MM.1S (cell line): ENCODE measurements around the gene PKD1L1.
A peak's percentile ranks its signal among the peaks of the same experiment; 100 is the strongest.
"Not testable (repeated sequence)": the region's sequence is repeated elsewhere in the genome, so short reads cannot be mapped to it uniquely, and the experiment has no call there.

Experiments
- DNase-seq: peaks from one replicate; pipeline ENCODE4 v3.0.0-alpha.2; 2015
- H2AFZ ChIP-seq: fragments of 300-600 bp; sonication (generic); 2 replicates; pipeline ENCODE4 v1.6.0; 2016; ENCODE audit warnings: antibody characterized with exemption, low read length
- H3F3A ChIP-seq: fragments of 300-600 bp; sonication (generic); 2 replicates; pipeline ENCODE4 v1.6.1; 2016; ENCODE audit warnings: mild to moderate bottlenecking, antibody characterized with exemption, low read length, moderate library complexity, mixed read lengths; ENCODE audit not compliant: insufficient read depth
- H3K27ac ChIP-seq: fragments of 300-600 bp; sonication (generic); 2 replicates; pipeline ENCODE4 v1.5.1; 2016; ENCODE audit warnings: mild to moderate bottlenecking, low read length
- H3K27me3 ChIP-seq: fragments of 300-600 bp; sonication (generic); replicated peaks from 2 replicates; pipeline ENCODE4 v1.6.0; 2016; ENCODE audit warnings: low read length; ENCODE audit not compliant: insufficient read depth
- H3K36me3 ChIP-seq: fragments of 300-600 bp; sonication (generic); replicated peaks from 2 replicates; pipeline ENCODE4 v1.6.1; 2016; ENCODE audit warnings: mild to moderate bottlenecking, low read length, mixed read lengths; ENCODE audit not compliant: insufficient read depth
- H3K4me1 ChIP-seq: fragments of 300-600 bp; sonication (generic); 2 replicates; pipeline ENCODE4 v1.6.1; 2016; ENCODE audit warnings: low read length, mixed read lengths
- H3K4me2 ChIP-seq: fragments of 300-600 bp; sonication (generic); 2 replicates; pipeline ENCODE4 v1.6.0; 2016; ENCODE audit warnings: low read depth, low read length
- H3K4me3 ChIP-seq: fragments of 300-600 bp; sonication (generic); 2 replicates; pipeline ENCODE4 v1.5.1; 2016; ENCODE audit warnings: low read length, mixed read lengths
- H3K79me2 ChIP-seq: fragments of 300-600 bp; sonication (generic); 2 replicates; pipeline ENCODE4 v1.6.1; 2016; ENCODE audit warnings: mixed run types, low read length, mixed read lengths
- H3K9ac ChIP-seq: fragments of 300-600 bp; sonication (generic); 2 replicates; pipeline ENCODE4 v1.6.1; 2016; ENCODE audit warnings: low read length, mixed read lengths
- H3K9me2 ChIP-seq: fragments of 300-600 bp; sonication (generic); replicated peaks from 2 replicates; pipeline ENCODE4 v1.6.1; 2016; ENCODE audit warnings: mild to moderate bottlenecking, low read length, mixed read lengths; ENCODE audit not compliant: insufficient read depth
- H3K9me3 ChIP-seq: fragments of 300-600 bp; sonication (generic); replicated peaks from 2 replicates; pipeline ENCODE4 v1.6.1; 2016; ENCODE audit warnings: mild to moderate bottlenecking, low read length, mixed read lengths; ENCODE audit not compliant: insufficient read depth
- H4K20me1 ChIP-seq: fragments of 300-600 bp; sonication (generic); 2 replicates; pipeline ENCODE4 v1.6.1; 2016; ENCODE audit warnings: mild to moderate bottlenecking, low read length, moderate library complexity, mixed read lengths; ENCODE audit not compliant: insufficient read depth
- EZH2 ChIP-seq: fragments of 300-600 bp; sonication (generic); optimal IDR thresholded peaks from 2 replicates; pipeline ENCODE3; 2017; ENCODE audit warnings: low read depth, mild to moderate bottlenecking, antibody characterized with exemption, low read length, mixed read lengths
- EZH2phosphoT487 ChIP-seq: fragments of 300-600 bp; sonication (generic); IDR thresholded peaks from 2 replicates; pipeline ENCODE4 v1.6.1; 2018; ENCODE audit warnings: antibody characterized with exemption, low read length
- TF ChIP-seq, protein P1 (sequence below): fragments of 300-600 bp; sonication (generic); IDR thresholded peaks from 2 replicates; pipeline ENCODE4 v1.5.1; 2016; ENCODE audit warnings: antibody characterized with exemption, low read length, mixed read lengths

Gene PKD1L1

DNA sequence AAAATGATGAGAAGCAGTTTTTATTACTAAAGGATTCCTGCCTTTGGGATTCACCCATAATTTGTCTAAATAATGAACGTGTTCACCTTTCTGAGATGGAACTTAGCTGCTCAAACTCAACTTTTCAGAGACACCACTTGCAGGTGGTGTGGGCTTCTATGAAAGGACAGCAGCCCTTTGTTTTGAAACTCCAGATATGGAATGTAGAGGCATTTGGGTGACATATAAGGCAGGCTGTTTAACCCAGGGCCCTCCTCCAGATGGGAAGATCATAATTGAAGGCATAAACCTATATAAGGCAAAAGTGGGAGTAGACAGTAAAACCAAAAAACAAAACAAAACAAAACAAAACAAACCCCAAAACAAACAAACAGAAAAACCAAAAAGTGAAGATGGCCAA is 43.0 kb upstream of the PKD1L1 start:
- H3K9me3 ChIP-seq = no peaks in the 10 kb centered on the region
- peak overlapping the region; percentile 73; the same call in 1 of the 2 replicates for H3K27ac ChIP-seq
- H3K9ac ChIP-seq = peak overlapping the region; percentile 63; the same call in 1 of the 2 replicates
- peak overlapping the region; percentile 76 for H3K4me2 ChIP-seq
- H3K36me3 ChIP-seq = no peaks in the 10 kb centered on the region
- H3K27me3 ChIP-seq = no peaks in the 10 kb centered on the region
- DNase-seq = no peak
- TF ChIP-seq, protein P1, sequence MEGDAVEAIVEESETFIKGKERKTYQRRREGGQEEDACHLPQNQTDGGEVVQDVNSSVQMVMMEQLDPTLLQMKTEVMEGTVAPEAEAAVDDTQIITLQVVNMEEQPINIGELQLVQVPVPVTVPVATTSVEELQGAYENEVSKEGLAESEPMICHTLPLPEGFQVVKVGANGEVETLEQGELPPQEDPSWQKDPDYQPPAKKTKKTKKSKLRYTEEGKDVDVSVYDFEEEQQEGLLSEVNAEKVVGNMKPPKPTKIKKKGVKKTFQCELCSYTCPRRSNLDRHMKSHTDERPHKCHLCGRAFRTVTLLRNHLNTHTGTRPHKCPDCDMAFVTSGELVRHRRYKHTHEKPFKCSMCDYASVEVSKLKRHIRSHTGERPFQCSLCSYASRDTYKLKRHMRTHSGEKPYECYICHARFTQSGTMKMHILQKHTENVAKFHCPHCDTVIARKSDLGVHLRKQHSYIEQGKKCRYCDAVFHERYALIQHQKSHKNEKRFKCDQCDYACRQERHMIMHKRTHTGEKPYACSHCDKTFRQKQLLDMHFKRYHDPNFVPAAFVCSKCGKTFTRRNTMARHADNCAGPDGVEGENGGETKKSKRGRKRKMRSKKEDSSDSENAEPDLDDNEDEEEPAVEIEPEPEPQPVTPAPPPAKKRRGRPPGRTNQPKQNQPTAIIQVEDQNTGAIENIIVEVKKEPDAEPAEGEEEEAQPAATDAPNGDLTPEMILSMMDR = no peak
- no peak for TF ChIP-seq EZH2phosphoT487
- TF ChIP-seq EZH2 = no peak
- no peaks in the 10 kb centered on the region for H3K79me2 ChIP-seq
- peak overlapping the region; percentile 80 for H3K4me3 ChIP-seq
- H3K4me1 ChIP-seq = no peaks in the 10 kb centered on the region
- H2AFZ ChIP-seq = peak overlapping the region; percentile 88
- H3F3A ChIP-seq = peaks cover 14% of the 10 kb centered on the region
- H3K9me2 ChIP-seq = no peaks in the 10 kb centered on the region
- H4K20me1 ChIP-seq = no peaks in the 10 kb centered on the region

DNA sequence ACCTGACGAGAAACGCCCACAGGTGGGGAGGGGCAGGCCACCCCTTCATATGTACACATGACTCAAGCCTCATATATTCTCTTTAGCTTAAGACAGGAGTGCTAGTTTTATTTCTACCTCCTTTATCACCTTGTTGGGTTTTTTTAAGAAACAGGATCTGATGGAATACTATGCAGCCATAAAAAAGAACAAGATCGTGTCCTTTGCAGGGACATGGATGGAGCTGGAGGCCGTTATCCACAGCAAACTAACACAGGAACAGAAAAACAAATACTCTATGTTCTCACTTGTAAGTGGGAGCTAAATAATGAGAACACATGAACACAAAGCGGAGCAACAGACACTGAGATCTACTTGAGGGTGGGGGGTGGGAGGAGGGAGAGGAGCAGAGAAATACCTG is 42.3 kb upstream of the PKD1L1 start:
- Histone ChIP-seq H3K9me3 (no peaks in the 10 kb centered on the region), H3K4me1 (no peaks in the 10 kb centered on the region), H3K4me3 (no peak overlapping the region), H3K27ac (no peak overlapping the region), H3F3A (peaks cover 14% of the 10 kb centered on the region), H3K36me3 (no peaks in the 10 kb centered on the region), H3K9ac (no peak overlapping the region), H3K9me2 (no peaks in the 10 kb centered on the region), H3K27me3 (no peaks in the 10 kb centered on the region), H3K79me2 (no peaks in the 10 kb centered on the region), H4K20me1 (no peaks in the 10 kb centered on the region), H3K4me2 (no peak overlapping the region), H2AFZ (no peak overlapping the region)
- no peak for DNase-seq
- no peak for TF ChIP-seq EZH2
- TF ChIP-seq, protein P1 = no peak
- TF ChIP-seq EZH2phosphoT487 = no peak

DNA sequence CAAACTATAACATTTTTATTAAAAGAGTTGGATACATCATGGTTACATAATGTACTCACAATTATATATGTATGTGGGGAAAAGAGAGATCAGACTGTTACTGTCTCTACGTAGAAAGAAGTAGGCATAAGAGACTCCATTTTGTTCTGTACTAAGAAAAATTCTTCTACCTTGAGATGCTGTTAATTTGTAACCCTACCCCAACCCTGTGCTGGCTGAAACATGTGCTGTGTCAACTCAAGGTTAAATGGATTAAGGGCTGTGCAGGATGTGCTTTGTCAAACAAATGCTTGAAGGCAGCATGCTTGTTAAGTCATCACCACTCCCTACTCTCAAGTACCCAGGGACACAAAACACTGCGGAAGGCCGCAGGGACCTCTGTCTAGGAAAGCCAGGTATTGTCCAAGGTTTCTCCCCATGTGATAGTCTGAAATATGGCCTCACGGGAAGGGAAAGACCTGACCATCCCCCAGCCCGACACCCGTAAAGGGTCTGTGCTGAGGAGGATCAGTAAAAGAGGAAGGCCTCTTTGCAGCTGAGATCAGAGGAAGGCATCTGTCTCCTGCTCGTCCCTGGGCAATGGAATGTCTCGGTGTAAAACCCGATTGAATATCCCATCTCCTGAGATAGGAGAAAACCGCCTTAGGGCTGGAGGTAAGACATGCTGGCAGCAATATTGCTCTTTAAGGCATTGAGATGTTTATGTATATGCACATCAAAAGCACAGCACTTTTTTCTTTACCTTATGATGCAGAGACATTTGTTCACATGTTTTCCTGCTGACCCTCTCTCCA is 41.5 kb upstream of the PKD1L1 start:
- peaks cover 14% of the 10 kb centered on the region for H3F3A ChIP-seq
- H3K9ac ChIP-seq, H3K4me2 ChIP-seq, H3K9me3 ChIP-seq, H3K36me3 ChIP-seq, DNase-seq, H4K20me1 ChIP-seq, H3K9me2 ChIP-seq, H2AFZ ChIP-seq, H3K79me2 ChIP-seq, H3K27ac ChIP-seq, H3K4me1 ChIP-seq, H3K4me3 ChIP-seq, H3K27me3 ChIP-seq: not testable (repeated sequence)
